ENCODE measurements around the gene FLOT2. TPM values are rescaled to one million over a fixed set of nuclear protein-coding genes. Genes with fewer than 3 reads are reported as not detected.

Gene FLOT2
- total and polyA plus RNA-seq, 2 donors (not counting 3 experiments of a cell fraction or from before 2014, with no cell fraction given): 169 to 180 TPM

DNA sequence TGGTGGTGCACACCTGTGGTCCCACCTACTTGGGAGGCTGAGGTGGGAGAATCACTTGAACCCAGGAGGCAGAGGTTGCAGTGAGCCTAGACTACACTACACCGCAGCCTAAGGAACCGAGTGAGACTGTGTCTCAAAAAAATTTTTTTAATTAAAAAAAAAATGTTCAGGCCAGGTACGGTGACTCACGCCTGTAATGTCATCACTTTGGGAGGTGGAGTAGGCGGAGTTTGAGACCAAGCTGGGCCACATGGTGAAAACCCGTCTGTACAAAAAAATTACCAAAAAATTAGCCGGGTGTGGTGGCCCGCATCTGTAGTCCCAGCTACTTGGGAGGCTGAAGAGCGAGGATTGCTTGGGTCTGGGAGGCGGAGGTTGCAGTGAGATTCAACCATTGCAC is 51.3 kb downstream of the FLOT2 start:
- BruUV-seq (replicated peaks): no TSS peak
- no peak for TF ChIP-seq MAX (IDR thresholded peaks at IDR 0.05; ENCODE audit: insufficient read depth, insufficient read length)
- TF ChIP-seq EZH2 (IDR thresholded peaks at IDR 0.05; ENCODE audit: borderline replicate concordance, low read depth, low read length, severe bottlenecking): no peak
- TF ChIP-seq, protein P1, sequence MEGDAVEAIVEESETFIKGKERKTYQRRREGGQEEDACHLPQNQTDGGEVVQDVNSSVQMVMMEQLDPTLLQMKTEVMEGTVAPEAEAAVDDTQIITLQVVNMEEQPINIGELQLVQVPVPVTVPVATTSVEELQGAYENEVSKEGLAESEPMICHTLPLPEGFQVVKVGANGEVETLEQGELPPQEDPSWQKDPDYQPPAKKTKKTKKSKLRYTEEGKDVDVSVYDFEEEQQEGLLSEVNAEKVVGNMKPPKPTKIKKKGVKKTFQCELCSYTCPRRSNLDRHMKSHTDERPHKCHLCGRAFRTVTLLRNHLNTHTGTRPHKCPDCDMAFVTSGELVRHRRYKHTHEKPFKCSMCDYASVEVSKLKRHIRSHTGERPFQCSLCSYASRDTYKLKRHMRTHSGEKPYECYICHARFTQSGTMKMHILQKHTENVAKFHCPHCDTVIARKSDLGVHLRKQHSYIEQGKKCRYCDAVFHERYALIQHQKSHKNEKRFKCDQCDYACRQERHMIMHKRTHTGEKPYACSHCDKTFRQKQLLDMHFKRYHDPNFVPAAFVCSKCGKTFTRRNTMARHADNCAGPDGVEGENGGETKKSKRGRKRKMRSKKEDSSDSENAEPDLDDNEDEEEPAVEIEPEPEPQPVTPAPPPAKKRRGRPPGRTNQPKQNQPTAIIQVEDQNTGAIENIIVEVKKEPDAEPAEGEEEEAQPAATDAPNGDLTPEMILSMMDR (IDR thresholded peaks at IDR 0.05; ENCODE audit: extremely low read depth in 1 of 2, insufficient read depth in 1 of 2, low read depth in 1 of 2, low read length in 2 of 2): no peak
- Histone ChIP-seq H3K4me1 (ENCODE audit: control insufficient read depth, extremely low read depth, insufficient read depth, low read length) (peaks cover 8% of the 10 kb centered on the region), H3K27ac (ENCODE audit: insufficient read depth, low read depth, low read length) (no peak overlapping the region), H3K4me2 (ENCODE audit: insufficient read depth, low read length) (no peak overlapping the region), H3K9me3 (replicated peaks; ENCODE audit: control insufficient read depth, insufficient read depth, low read length) (no peaks in the 10 kb centered on the region), H3K36me3 (ENCODE audit: control insufficient read depth in 2 of 2, extremely low read depth in 1 of 2, insufficient read depth in 2 of 2, low read length in 2 of 2) (no peaks in the 10 kb centered on the region), H3K4me3 (replicated peaks in 1 of 3; ENCODE audit: insufficient read depth in 1 of 3, low read depth in 1 of 3, low read length in 3 of 3) (no peak overlapping the region), H3K9ac (replicated peaks; ENCODE audit: extremely low read depth, insufficient read depth, low read length) (no peak overlapping the region), H3K9me1 (replicated peaks; ENCODE audit: control insufficient read depth, extremely low read depth, insufficient read depth, low read length) (no peaks in the 10 kb centered on the region), H2AFZ (ENCODE audit: low read depth, low read length) (no peak overlapping the region), H4K20me1 (replicated peaks; ENCODE audit: control insufficient read depth, extremely low read depth, insufficient read depth, low read length) (no peaks in the 10 kb centered on the region), H3K79me2 (ENCODE audit: control insufficient read depth, insufficient read depth, low read length) (peaks cover 13% of the 10 kb centered on the region), H3K27me3 (ENCODE audit: control insufficient read depth in 2 of 2, insufficient read depth in 2 of 2, low read length in 2 of 2) (no peaks in the 10 kb centered on the region)
- POLR2A ChIA-PET: no interaction called here
- intact Hi-C loops (cut with micrococcal nuclease): no loop called here
- no peak for DNase-seq (ENCODE audit: low read depth, low spot score)
- dilution Hi-C loops (cut with MboI; ENCODE audit: extremely low pct_ligation_motif_present, low sequenced_read_pairs): no loop called here
- FAIRE-seq: no peak
- CTCF ChIA-PET: no interaction called here

DNA sequence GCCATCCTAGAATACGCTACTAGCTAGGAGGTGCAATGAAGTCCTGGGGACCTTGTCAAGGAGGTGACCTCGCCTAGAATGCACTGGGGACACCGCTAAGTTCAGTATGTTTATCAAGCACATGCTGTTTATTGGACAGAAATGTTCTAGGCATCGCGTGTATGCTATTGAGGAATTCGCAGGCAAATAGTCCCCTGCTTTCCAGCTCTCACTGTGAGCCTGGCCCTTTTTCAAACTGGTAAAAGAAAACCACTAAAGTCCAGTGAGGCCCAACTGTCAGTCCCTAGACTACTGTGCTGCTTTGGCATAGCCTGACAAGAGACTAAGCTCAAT is 53.8 kb downstream of the FLOT2 start:
- Histone ChIP-seq H3K79me2 (ENCODE audit: control insufficient read depth, insufficient read depth, low read length) (peaks cover 36% of the 10 kb centered on the region), H3K9me3 (replicated peaks; ENCODE audit: control insufficient read depth, insufficient read depth, low read length) (no peaks in the 10 kb centered on the region), H3K36me3 (ENCODE audit: control insufficient read depth in 2 of 2, extremely low read depth in 1 of 2, insufficient read depth in 2 of 2, low read length in 2 of 2) (no peaks in the 10 kb centered on the region), H4K20me1 (replicated peaks; ENCODE audit: control insufficient read depth, extremely low read depth, insufficient read depth, low read length) (no peaks in the 10 kb centered on the region), H3K27me3 (ENCODE audit: control insufficient read depth in 2 of 2, insufficient read depth in 2 of 2, low read length in 2 of 2) (no peaks in the 10 kb centered on the region), H3K9ac (replicated peaks; ENCODE audit: extremely low read depth, insufficient read depth, low read length) (no peak overlapping the region), H3K4me1 (ENCODE audit: control insufficient read depth, extremely low read depth, insufficient read depth, low read length) (peaks cover 19% of the 10 kb centered on the region), H3K4me3 (replicated peaks in 1 of 3; ENCODE audit: insufficient read depth in 1 of 3, low read depth in 1 of 3, low read length in 3 of 3) (no peak overlapping the region), H3K4me2 (ENCODE audit: insufficient read depth, low read length) (no peak overlapping the region), H3K27ac (ENCODE audit: insufficient read depth, low read depth, low read length) (no peak overlapping the region), H3K9me1 (replicated peaks; ENCODE audit: control insufficient read depth, extremely low read depth, insufficient read depth, low read length) (no peaks in the 10 kb centered on the region), H2AFZ (ENCODE audit: low read depth, low read length) (no peak overlapping the region)
- DNase-seq (ENCODE audit: low read depth, low spot score): no peak
- intact Hi-C loops (cut with micrococcal nuclease) (no loop called here), dilution Hi-C loops (cut with MboI; ENCODE audit: extremely low pct_ligation_motif_present, low sequenced_read_pairs) (no loop called here)
- TF ChIP-seq FOS (IDR thresholded peaks at IDR 0.05; ENCODE audit: borderline replicate concordance, insufficient read depth, low read length) (no peak), EZH2 (IDR thresholded peaks at IDR 0.05; ENCODE audit: borderline replicate concordance, low read depth, low read length, severe bottlenecking) (no peak), JUN (IDR thresholded peaks at IDR 0.05; ENCODE audit: borderline replicate concordance, insufficient read depth, insufficient read length, low read depth) (no peak), MAX (IDR thresholded peaks at IDR 0.05; ENCODE audit: insufficient read depth, insufficient read length) (no peak), MYC (IDR thresholded peaks at IDR 0.05; ENCODE audit: low read depth, low read length) (no peak), POLR2AphosphoS5 (IDR thresholded peaks at IDR 0.05; ENCODE audit: insufficient read depth, low read depth, low read length) (no peak), POLR2A (IDR thresholded peaks at IDR 0.05; ENCODE audit: low read depth, low read length) (no peak), GATA2 (IDR thresholded peaks at IDR 0.05; ENCODE audit: insufficient read depth, insufficient read length, low read depth, low read length) (no peak)
- TF ChIP-seq, protein P1 (IDR thresholded peaks at IDR 0.05; ENCODE audit: extremely low read depth in 1 of 2, insufficient read depth in 1 of 2, low read depth in 1 of 2, low read length in 2 of 2): no peak
- FAIRE-seq: no peak
- BruUV-seq (replicated peaks): no TSS peak
- ChIA-PET POLR2A (no interaction called here), CTCF (interaction anchor here (0.9 to 7.3 kb wide), 3 partner anchors 17 to 81 kb away, joined by 4 to 130 read pairs (median 5); no protein-coding TSS in a partner anchor)

All from endothelial cell of umbilical vein (primary cell).